Right forelimb (tissue), 1 donor: ENCODE measurements around the gene IDH1.
"Not testable (repeated sequence)": the region's sequence is repeated elsewhere in the genome, so short reads cannot be mapped to it uniquely, and the experiment has no call there.

Experiments
- DNase-seq: peaks from one replicate; pipeline ENCODE4 v3.0.0-alpha.2; 2018

The IDH1 gene

GRCh38 chr2:208254871-208255556 is at the start of gene IDH1:
TSS of gene IDH1 (minus strand) at chr2:208255071. CDS start at chr2:208251551, 3,520 bp downstream.
- peak; percentile 100 for DNase-seq

DNA sequence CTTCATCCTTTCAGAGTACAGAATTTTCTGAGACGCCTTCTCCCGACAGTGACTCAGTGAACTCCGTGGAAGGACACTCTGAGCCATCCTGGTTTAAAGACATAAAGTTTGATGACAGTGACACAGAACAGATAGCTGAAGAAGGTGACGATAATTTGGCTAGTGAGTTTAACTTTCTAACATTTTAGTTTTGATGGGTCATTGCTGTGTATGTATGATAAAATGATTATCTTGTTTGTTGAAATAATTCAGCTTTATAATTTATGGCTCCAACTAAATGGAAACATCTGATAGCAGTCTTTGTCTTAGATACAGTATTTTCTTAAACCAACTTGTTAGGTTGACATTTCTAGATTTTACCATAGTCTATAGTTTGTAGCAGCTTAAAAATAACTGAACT is 49.3 kb upstream of the IDH1 start:
- no peak for DNase-seq

DNA sequence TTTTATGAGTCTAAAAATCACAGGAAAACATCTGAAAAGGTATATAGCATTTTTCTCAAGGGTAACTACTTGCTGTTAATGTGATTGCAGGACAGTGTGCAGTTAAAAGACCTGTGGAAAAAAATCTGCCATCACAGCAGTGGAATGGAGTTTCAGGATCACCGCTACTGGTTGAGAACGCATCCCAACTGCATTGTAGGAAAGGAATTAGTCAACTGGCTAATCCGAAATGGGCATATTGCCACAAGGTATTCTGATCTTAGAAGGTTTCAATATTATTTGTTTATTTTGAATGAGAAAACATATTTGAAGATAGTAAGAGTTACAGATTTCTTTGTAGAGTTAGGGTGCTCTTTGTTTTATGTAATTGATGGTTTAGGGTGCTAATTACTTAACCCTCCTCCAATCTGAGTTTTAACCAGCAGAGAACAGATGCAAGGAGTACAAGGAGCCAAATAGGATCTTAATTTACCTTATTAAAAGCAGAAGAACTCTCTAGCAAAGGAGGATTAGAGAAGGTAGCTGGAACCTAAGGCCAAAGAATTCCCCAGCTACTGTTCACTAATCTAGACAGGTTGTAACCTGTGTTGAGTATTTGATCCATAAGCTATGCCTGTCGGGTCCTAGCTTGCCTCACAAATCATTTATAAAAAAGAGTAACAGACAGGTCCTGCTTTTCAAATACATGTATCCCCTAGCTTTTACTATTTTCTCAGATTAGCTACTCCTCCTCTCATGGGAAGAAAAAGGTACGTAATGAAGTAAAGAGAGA is 46.2 kb upstream of the IDH1 start:
- no peak for DNase-seq

GRCh38 chr2:208297961-208298360 is 43.1 kb upstream of the IDH1 start:
- DNase-seq, result no peak

DNA sequence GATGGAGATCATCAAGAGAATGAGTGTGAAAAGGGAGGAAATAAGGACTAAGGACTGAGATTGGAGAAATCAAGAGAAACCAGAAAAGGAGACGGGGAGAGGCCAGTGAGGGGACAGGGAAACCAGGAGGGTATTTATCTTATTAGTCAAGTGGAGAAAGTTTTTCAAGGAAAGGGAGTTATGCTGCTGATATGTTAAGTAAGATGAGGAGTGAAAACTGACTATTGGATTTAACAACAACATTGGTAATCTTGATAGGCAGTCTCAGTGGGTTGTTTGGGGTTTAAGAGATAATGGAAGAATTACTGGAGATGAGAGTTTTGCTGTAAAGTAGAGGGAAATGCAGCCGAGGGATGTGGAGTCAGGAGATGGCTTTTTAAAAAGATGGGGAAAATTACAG is 41.7 kb upstream of the IDH1 start:
- no peak for DNase-seq

GRCh38 chr2:208295834-208296233 is 41.0 kb upstream of the IDH1 start:
- no peak for DNase-seq

DNA sequence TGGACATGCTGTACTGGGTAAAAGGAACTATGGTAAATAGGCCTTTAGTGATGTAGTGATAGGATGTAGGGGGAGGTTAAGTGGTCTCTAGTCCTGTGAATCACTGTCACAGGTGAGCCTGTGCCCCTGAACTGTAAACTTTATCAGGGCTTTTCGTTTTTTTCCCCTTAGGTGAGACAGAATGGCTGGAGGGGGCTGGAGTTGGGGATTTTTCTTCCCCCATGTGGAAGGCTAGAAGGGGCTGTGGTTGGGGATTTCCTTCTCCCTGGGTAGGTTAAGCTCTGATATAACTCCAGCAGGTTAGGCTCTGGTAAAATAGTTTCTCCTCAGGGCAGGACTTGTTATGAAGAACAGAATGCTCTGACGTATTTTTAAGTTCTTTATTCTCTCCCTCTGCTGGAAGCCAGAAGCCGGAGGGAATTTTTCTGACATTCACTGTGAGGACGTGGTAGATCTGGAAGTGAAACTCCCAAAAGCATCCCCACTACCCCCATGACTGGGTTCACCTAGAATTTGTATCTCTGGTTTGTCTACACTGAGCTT is 39.7 kb upstream of the IDH1 start:
- no peak for DNase-seq

GRCh38 chr2:208285853-208286252 is 31.0 kb upstream of the IDH1 start:
- no peak for DNase-seq

DNA sequence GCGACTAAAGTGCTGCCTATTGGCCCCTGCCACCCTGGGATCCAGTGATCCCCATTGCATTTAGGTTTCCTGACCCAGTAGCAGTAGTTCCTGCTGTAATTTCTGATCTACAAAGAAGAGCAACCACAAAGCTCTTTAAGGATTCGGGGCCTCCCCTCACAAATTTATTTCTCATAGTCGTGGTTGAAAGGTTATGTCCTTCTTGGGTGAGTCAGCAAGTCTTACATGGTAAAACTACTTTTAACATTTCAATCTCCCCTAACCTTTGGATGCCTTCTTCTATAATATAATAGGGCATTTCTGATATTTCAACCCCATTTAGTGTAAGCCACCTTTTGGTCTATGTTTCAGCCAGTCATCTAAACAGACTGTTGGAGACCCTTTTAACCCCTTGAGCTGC is 26.1 kb upstream of the IDH1 start:
- no peak for DNase-seq

GRCh38 chr2:208280234-208280633 is 25.4 kb upstream of the IDH1 start:
- DNase-seq, result no peak

DNA sequence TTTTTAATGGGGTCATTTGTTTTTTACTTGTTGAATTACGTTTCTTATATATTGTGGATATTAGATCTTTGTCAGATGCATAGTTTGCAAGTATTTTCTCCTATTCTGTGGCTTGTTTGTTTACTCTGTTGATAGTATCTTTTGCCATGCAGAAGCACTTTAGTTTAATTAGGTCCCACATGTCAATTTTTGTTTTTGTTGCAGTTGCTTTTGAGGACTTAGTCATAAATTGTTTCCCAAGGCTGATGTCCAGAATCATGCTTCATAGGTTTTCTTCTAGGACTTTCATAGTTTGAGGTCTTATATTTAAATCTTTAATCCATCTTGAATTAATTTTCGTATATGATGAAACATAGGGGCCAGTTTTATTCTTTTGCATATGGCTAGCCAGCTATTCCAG is 24.4 kb upstream of the IDH1 start:
- DNase-seq, result no peak

DNA sequence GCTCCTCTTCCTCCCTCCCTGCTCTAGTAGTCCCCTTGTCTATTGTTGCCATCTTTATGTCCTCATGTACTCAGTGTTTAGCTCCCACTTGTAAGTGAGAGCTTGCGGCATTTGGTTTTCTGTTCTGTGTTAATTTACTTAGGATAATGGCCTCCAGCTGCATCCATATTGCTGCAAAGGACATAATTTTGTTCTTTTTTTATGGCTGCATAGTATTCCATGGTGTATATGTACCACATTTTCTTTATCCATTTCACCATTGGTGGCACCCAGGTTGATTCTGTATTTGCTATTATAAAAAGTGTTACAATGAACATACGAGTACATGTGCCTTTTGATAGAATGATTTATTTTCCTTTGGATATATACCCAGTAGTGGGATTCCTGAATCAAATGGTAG is 23.7 kb upstream of the IDH1 start:
- no peak for DNase-seq

- DNase-seq, result no peak
Observed at GRCh38 chr2:208274748-208275147, 19.9 kb upstream of the IDH1 start.

GRCh38 chr2:208269091-208269490 is 14.2 kb upstream of the IDH1 start:
- DNase-seq, result no peak

DNA sequence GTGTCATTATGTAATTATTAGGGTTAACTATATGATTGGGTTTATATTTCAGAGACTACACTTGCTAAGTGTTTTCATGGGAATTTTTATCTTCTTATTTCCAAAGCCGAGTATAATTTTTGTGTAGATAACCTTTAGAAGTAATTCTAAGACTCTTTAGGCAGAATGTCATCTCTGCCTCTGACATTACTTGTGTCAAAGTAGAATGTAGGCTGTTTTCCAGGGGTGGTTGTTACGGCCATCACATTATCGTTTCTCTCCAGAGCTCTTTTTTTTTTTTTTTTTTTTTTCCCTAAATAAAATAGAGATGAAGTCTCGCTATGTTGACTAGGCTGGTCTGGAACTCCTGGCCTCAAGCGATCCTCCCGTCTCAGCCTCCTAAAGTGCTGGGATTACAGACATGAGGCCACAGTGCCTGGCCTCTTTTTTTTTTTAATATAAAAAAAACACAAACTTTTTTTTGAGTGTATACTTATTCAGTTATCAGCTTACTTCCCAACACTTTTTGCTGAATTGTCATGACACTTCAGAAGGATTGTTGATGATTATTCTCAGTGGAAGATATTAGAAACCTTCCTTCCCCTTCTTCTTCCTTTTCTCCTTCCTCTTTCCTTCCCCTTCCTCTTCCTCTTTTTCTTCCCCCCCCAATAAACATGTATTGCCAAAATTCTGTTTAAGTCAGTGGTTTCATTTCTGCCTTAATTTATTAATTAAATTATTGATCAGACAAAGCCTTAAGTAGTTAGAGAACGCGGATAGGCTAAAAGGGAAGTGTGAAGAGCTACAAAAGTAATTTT is 13.5 kb upstream of the IDH1 start:
- no peak for DNase-seq

GRCh38 chr2:208267526-208267925 is 12.7 kb upstream of the IDH1 start:
- not testable (repeated sequence) for DNase-seq

DNA sequence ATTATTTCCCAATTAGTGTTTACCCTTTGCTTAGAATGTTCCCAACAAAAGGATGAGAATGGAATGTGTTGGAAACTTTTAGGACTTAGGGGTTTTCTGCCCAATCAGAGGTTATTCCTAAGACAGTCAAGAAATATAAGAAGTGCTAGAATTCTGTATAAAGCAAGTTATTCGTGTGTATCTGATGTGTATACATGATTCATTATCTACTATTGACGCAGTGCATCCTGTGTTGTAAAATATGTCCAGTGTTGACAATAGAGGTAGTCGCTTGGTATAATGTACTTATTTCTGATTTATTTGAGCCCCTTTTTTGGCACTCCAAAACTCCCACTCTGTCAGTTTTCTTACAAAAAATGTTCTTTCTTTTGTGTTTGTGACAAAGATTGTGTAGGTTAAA is 12.1 kb upstream of the IDH1 start:
- no peak for DNase-seq

- no peak for DNase-seq
Observed at GRCh38 chr2:208266553-208266893, 11.7 kb upstream of the IDH1 start.

GRCh38 chr2:208265801-208266552 is 11.1 kb upstream of the IDH1 start, which contains the start of gene PIKFYVE:
TSS of gene PIKFYVE (plus strand) at chr2:208266255. CDS start at chr2:208271520, 5,265 bp downstream.
- DNase-seq, result peak; percentile 96

GRCh38 chr2:208265371-208265800 is 10.5 kb upstream of the IDH1 start:
- DNase-seq, result peak; percentile 55

DNA sequence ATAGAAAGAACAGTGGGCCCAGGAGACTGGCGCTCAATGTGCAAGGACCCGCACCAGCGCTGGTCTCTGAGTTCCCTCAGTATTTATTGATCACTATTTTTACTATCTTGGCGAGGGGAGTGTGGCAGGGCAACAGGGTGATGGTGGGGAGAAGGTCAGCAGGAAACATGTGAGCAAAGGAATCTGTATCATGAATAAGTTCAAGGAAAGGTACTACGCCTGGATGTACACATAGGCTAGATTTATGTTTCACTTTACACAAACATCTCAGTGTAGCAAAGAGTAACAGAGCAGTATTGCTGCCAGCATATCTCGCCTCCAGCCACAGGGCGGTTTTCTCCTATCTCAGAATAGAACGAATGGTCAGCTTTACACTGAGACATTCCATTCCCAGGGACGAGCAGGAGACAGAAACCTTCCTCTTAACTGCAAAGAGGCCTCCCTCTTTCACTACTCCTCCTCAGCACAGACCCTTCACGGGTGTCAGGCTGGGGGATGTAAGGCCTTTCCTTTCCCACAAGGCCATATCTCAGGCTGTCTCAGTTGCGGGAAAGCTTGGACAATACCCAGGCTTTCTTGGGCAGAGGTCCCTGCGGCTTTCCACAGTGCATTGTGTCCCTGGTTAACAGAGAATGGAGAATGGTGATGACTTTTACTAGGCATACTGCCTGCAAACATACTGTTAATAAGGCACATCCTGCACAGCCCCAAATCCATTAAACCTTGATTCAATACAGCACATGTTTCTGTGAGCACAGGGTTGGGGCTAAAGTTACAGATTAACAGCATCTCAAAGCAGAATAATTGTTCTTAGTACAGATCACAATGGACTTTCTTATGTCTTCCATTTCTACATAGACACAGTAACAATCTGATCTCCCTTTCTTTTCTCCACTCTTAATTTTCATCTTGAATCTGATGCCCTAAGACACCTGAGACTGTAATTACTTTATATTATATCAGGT is 2.3 kb upstream of the IDH1 start:
- DNase-seq, result not testable (repeated sequence)
